MM.1S (cell line): Measurements from ENCODE around the gene PHPT1.

ENCODE experiments used
- DNase-seq: peaks from one replicate; pipeline ENCODE4 v3.0.0-alpha.2; 2015
- H2AFZ ChIP-seq: fragments of 300-600 bp; sonication (generic); 2 replicates; pipeline ENCODE4 v1.6.0; 2016; ENCODE audit warnings: antibody characterized with exemption, low read length
- H3F3A ChIP-seq: fragments of 300-600 bp; sonication (generic); 2 replicates; pipeline ENCODE4 v1.6.1; 2016; ENCODE audit warnings: mild to moderate bottlenecking, antibody characterized with exemption, low read length, moderate library complexity, mixed read lengths; ENCODE audit not compliant: insufficient read depth
- H3K27ac ChIP-seq: fragments of 300-600 bp; sonication (generic); 2 replicates; pipeline ENCODE4 v1.5.1; 2016; ENCODE audit warnings: mild to moderate bottlenecking, low read length
- H3K27me3 ChIP-seq: fragments of 300-600 bp; sonication (generic); replicated peaks from 2 replicates; pipeline ENCODE4 v1.6.0; 2016; ENCODE audit warnings: low read length; ENCODE audit not compliant: insufficient read depth
- H3K36me3 ChIP-seq: fragments of 300-600 bp; sonication (generic); replicated peaks from 2 replicates; pipeline ENCODE4 v1.6.1; 2016; ENCODE audit warnings: mild to moderate bottlenecking, low read length, mixed read lengths; ENCODE audit not compliant: insufficient read depth
- H3K4me1 ChIP-seq: fragments of 300-600 bp; sonication (generic); 2 replicates; pipeline ENCODE4 v1.6.1; 2016; ENCODE audit warnings: low read length, mixed read lengths
- H3K4me2 ChIP-seq: fragments of 300-600 bp; sonication (generic); 2 replicates; pipeline ENCODE4 v1.6.0; 2016; ENCODE audit warnings: low read depth, low read length
- H3K4me3 ChIP-seq: fragments of 300-600 bp; sonication (generic); 2 replicates; pipeline ENCODE4 v1.5.1; 2016; ENCODE audit warnings: low read length, mixed read lengths
- H3K79me2 ChIP-seq: fragments of 300-600 bp; sonication (generic); 2 replicates; pipeline ENCODE4 v1.6.1; 2016; ENCODE audit warnings: mixed run types, low read length, mixed read lengths
- H3K9ac ChIP-seq: fragments of 300-600 bp; sonication (generic); 2 replicates; pipeline ENCODE4 v1.6.1; 2016; ENCODE audit warnings: low read length, mixed read lengths
- H3K9me2 ChIP-seq: fragments of 300-600 bp; sonication (generic); replicated peaks from 2 replicates; pipeline ENCODE4 v1.6.1; 2016; ENCODE audit warnings: mild to moderate bottlenecking, low read length, mixed read lengths; ENCODE audit not compliant: insufficient read depth
- H3K9me3 ChIP-seq: fragments of 300-600 bp; sonication (generic); replicated peaks from 2 replicates; pipeline ENCODE4 v1.6.1; 2016; ENCODE audit warnings: mild to moderate bottlenecking, low read length, mixed read lengths; ENCODE audit not compliant: insufficient read depth
- H4K20me1 ChIP-seq: fragments of 300-600 bp; sonication (generic); 2 replicates; pipeline ENCODE4 v1.6.1; 2016; ENCODE audit warnings: mild to moderate bottlenecking, low read length, moderate library complexity, mixed read lengths; ENCODE audit not compliant: insufficient read depth
- CTCF ChIP-seq: fragments of 300-600 bp; sonication (generic); IDR thresholded peaks from 2 replicates; pipeline ENCODE4 v1.5.1; 2016; ENCODE audit warnings: antibody characterized with exemption, low read length, mixed read lengths
- EZH2 ChIP-seq: fragments of 300-600 bp; sonication (generic); optimal IDR thresholded peaks from 2 replicates; pipeline ENCODE3; 2017; ENCODE audit warnings: low read depth, mild to moderate bottlenecking, antibody characterized with exemption, low read length, mixed read lengths
- EZH2phosphoT487 ChIP-seq: fragments of 300-600 bp; sonication (generic); IDR thresholded peaks from 2 replicates; pipeline ENCODE4 v1.6.1; 2018; ENCODE audit warnings: antibody characterized with exemption, low read length

PHPT1 gene

DNA sequence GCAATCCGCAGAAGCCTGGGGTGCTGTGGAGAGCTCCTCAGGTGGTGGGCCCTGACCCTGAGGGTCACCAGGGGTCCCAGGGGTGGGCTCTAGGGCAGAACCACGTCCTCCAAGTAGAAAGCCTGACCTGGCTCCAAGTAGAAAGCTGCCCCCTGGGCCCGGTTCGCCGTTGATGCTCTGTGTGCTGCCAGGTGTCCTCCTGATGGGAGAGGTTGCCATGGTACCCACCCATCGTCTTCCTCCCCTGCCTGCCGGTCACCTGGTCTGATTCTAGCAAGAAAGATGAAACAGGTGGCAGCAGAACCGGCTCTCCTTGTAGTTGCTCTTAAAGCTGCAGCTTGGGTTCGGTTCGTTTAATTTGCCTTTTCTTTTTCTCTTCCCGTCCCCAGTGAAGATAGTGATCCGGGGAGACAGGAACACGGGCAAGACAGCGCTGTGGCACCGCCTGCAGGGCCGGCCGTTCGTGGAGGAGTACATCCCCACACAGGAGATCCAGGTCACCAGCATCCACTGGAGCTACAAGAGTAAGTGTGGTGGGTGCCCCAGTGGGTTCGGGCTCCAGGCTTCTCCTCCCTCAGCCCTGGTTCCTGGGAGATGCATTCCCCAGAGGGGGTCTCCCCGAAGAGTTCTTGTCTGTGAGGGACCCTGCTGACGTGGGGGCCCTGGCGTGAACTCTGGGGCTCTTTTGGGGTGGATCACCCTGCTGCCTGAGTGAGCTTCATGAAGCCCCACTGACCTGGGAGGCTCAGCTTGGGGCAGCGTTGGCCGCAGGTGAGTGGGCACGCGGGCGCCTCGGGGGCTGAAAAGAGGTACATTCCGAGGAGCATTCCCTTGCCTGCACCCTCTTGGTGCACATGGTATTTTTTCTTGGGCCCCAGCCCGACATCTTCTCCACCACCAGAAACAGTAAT lies 25.8 kb upstream of the PHPT1 start:
- H3F3A ChIP-seq: no peaks in the 10 kb centered on the region
- no peak overlapping the region for H3K4me2 ChIP-seq
- DNase-seq: no peak
- no peaks in the 10 kb centered on the region for H3K9me2 ChIP-seq
- no peaks in the 10 kb centered on the region for H3K4me1 ChIP-seq
- TF ChIP-seq EZH2 (no peak), CTCF (no peak), EZH2phosphoT487 (no peak)
- no peaks in the 10 kb centered on the region for H4K20me1 ChIP-seq
- no peak overlapping the region for H2AFZ ChIP-seq
- H3K4me3 ChIP-seq: no peak overlapping the region
- no peaks in the 10 kb centered on the region for H3K36me3 ChIP-seq
- H3K9me3 ChIP-seq: no peaks in the 10 kb centered on the region
- H3K27me3 ChIP-seq: no peaks in the 10 kb centered on the region
- H3K27ac ChIP-seq: no peak overlapping the region
- no peak overlapping the region for H3K9ac ChIP-seq
- H3K79me2 ChIP-seq: peaks cover 11% of the 10 kb centered on the region

DNA sequence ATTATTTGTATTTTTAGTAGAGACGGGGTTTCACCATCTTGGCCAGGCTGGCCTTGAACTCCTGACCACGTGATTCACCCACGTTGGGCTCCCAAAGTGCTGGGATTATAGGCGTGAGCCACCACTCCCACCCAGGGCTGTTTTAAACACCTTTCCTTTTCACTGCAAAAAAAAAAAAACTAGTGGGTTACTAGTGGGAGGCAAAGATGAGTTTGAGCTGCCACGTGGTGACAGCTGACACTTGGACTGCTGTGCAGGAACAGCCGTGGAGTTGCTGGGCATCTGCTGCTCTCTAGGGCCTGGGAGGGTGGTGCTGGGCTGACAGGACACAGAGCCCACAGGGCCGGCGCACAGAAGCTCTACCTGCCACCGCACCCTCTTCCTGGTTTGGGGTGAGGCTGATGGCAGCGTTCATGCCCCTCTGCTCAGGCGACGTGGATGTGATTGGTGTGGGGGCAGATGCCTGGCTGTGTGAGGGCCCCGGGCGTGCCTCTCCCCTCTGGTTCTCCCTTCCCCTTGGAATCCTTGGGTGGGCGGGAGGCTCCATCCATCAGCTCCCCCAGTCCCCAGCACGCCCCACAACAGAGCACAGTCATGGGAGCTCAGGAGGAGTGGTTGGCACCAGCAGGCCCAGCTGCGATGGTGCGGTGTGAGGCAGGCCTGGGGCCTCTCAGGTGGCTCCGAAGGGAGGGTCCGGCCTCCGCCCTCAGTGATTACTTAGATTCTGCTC lies 24.5 kb upstream of the PHPT1 start:
- H3K9me3 ChIP-seq: no peaks in the 10 kb centered on the region
- no peak overlapping the region for H3K4me2 ChIP-seq
- H3F3A ChIP-seq: no peaks in the 10 kb centered on the region
- H3K27me3 ChIP-seq: no peaks in the 10 kb centered on the region
- no peak for DNase-seq
- no peaks in the 10 kb centered on the region for H3K4me1 ChIP-seq
- H3K27ac ChIP-seq: no peak overlapping the region
- no peak overlapping the region for H3K4me3 ChIP-seq
- H3K36me3 ChIP-seq: no peaks in the 10 kb centered on the region
- H4K20me1 ChIP-seq: no peaks in the 10 kb centered on the region
- H3K79me2 ChIP-seq: peaks cover 11% of the 10 kb centered on the region
- H3K9ac ChIP-seq: no peak overlapping the region
- H3K9me2 ChIP-seq: no peaks in the 10 kb centered on the region
- H2AFZ ChIP-seq: no peak overlapping the region
- TF ChIP-seq EZH2phosphoT487: no peak

- Histone ChIP-seq H3K79me2 (peaks cover 10% of the 10 kb centered on the region), H3K4me1 (no peaks in the 10 kb centered on the region), H3K9me3 (no peaks in the 10 kb centered on the region), H4K20me1 (no peaks in the 10 kb centered on the region), H3K27me3 (no peaks in the 10 kb centered on the region), H2AFZ (no peak overlapping the region), H3K27ac (no peak overlapping the region), H3K4me3 (no peak overlapping the region), H3K9me2 (no peaks in the 10 kb centered on the region), H3K36me3 (no peaks in the 10 kb centered on the region), H3K9ac (no peak overlapping the region), H3K4me2 (no peak overlapping the region), H3F3A (no peaks in the 10 kb centered on the region)
- no peak for DNase-seq
- TF ChIP-seq EZH2 (no peak), EZH2phosphoT487 (no peak), CTCF (no peak)
Measured at GRCh38 chr9:136825295-136826187, 23.7 kb upstream of the PHPT1 start.
